Right atrium auricular region (tissue), 2 donors: ENCODE data around the gene MLC1. TPM values are rescaled to one million over a fixed set of nuclear protein-coding genes. Genes with fewer than 3 reads are reported as not detected.

Experiments used
- DNase-seq: peaks from one replicate; pipeline ENCODE4 v3.0.0-alpha.2; 2019; ENCODE audit warnings: low spot score
- H3K27ac ChIP-seq, 2 donors: fragments of 200-600 bp; sonication (generic); 1 replicate in 1 of 2; 2 replicates in 1 of 2; pipeline ENCODE4 v1.5.1; 2016 to 2019
- H3K27me3 ChIP-seq, 2 donors: fragments of 200-600 bp; sonication (generic); one replicate each; pipeline versions ENCODE4 v1.5.1 to v1.6.0; 2017 to 2019
- H3K36me3 ChIP-seq: fragments of 200-600 bp; sonication (generic); one replicate; pipeline ENCODE4 v1.5.1; 2016
- H3K4me1 ChIP-seq, 2 donors: fragments of 200-600 bp; sonication (generic); one replicate each; pipeline versions ENCODE4 v1.5.1 to v1.6.0; 2017 to 2019
- H3K4me3 ChIP-seq, 2 donors: fragments of 200-600 bp; sonication (generic); 1 replicate in 1 of 2; 2 replicates in 1 of 2; pipeline ENCODE4 v1.5.1; 2017 to 2019; ENCODE audit warnings: mild to moderate bottlenecking in 1 of 2, moderate library complexity in 1 of 2
- H3K9me3 ChIP-seq, 2 donors: fragments of 200-600 bp; sonication (generic); one replicate each; pipeline ENCODE4 v1.5.1; 2019
- total RNA-seq, 2 donors: library from RNA; depleted of rRNA; stranded (reverse); fragments of >200 nt; gene quantifications; one replicate each; pipeline ENCODE4 v1.1.0, GENCODE V29; 2016
- TF ChIP-seq, protein P1 (sequence below), 2 donors: fragments of 200-600 bp; sonication (generic); IDR thresholded peaks; one replicate each; pipeline ENCODE4 v1.5.1; 2019; ENCODE audit warnings: antibody characterized with exemption in 2 of 2

Gene MLC1
- total RNA-seq, 2 donors from 2014 or later: 0.71 TPM; not detected in 1

DNA sequence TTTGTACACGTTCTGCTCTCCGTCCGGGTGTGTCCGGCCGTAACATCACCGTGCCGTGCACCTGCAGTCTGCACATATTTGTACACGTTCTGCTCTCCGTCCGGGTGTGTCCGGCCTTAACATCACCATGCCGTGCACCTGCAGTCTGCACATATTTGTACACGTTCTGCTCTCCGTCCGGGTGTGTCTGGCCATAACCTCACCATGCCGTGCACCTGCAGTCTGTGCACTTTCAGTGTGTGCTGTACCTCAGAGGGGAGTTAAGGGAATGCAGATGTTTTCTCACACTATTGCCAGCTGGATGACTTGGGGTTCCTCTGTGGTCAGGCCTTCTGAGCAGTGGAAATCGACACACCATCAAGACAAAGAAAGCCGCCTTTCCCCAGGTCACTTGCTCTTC is 31.4 kb downstream of the MLC1 start:
- no peaks in the 10 kb centered on the region for H3K36me3 ChIP-seq
- peaks cover 0 to 6% of the 10 kb centered on the region in 2 donors for H3K4me1 ChIP-seq
- H3K9me3 ChIP-seq: peaks cover 0 to 11% of the 10 kb centered on the region in 2 donors
- no peak for DNase-seq
- no peak overlapping the region for H3K27ac ChIP-seq
- H3K4me3 ChIP-seq: no peak overlapping the region
- TF ChIP-seq, protein P1, sequence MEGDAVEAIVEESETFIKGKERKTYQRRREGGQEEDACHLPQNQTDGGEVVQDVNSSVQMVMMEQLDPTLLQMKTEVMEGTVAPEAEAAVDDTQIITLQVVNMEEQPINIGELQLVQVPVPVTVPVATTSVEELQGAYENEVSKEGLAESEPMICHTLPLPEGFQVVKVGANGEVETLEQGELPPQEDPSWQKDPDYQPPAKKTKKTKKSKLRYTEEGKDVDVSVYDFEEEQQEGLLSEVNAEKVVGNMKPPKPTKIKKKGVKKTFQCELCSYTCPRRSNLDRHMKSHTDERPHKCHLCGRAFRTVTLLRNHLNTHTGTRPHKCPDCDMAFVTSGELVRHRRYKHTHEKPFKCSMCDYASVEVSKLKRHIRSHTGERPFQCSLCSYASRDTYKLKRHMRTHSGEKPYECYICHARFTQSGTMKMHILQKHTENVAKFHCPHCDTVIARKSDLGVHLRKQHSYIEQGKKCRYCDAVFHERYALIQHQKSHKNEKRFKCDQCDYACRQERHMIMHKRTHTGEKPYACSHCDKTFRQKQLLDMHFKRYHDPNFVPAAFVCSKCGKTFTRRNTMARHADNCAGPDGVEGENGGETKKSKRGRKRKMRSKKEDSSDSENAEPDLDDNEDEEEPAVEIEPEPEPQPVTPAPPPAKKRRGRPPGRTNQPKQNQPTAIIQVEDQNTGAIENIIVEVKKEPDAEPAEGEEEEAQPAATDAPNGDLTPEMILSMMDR (IDR thresholded peaks at IDR 0.05): no peak
- peaks cover 5 to 6% of the 10 kb centered on the region in 2 donors for H3K27me3 ChIP-seq

DNA sequence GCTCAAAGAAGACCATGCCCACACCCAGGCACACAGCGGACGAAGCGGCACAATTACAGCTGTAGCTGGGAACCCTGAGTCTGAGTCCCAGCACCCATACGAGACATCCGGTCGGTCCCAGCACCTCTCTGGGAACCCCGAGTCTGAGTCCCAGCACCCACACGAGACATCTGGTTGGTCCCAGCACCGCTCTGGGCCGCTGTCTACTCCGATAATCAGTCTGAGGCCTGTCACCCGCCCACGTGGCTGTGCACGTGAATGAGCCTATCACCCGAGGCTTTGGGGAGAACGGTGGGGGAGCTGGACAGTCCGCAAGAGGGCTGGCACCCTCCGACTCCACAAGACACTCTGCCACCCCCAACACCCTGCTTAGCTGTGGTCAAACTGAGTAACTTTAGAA is 33.3 kb downstream of the MLC1 start:
- no peaks in the 10 kb centered on the region for H3K4me1 ChIP-seq
- peaks cover 0 to 11% of the 10 kb centered on the region in 2 donors for H3K9me3 ChIP-seq
- H3K4me3 ChIP-seq: no peak overlapping the region
- TF ChIP-seq, protein P1 (IDR thresholded peaks at IDR 0.05): no peak
- H3K36me3 ChIP-seq: no peaks in the 10 kb centered on the region
- no peak for DNase-seq
- no peaks in the 10 kb centered on the region for H3K27me3 ChIP-seq
- H3K27ac ChIP-seq: no peak overlapping the region

DNA sequence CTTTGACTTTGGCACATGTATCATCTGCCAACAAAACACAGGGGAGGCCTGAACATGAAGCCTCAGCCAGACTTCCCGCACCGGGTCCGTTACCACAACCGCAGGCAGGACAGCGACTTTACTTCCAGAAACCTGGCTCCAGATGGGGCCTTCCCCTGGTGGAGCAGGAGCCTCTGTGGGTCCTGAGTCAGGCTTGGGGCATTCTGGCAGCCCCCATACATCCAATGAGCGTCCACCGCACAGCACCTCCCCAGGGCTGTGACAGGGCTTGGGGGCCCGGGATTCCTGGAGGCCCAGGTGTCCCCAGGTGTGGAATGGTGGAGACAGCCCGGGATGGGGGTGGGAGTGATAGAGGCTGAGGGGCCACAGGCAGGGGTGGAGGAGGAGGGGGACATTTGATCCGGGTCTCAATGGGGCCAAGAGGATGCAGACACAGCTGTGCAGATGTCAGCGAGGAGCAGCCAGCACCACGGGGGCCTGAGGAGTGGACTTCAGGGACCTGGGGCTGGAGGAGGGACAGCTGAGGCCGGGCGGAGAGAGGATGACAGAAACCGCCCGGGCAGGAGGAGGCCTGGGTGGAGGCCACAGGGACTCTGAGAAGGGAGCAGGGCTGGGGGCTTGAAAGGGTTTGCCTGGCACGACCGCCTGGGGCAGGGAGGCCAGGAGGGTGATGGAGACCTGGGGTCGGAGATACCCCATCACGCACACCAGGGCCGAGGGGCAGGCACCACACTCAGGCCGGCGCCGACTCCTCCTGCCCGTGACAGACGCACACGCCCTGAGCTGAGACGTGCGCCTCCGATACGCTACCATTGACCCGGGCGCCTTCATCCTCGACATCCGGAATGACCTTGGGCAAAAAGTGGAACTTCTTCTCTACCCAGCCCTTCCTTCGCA is 35.7 kb downstream of the MLC1 start:
- H3K27ac ChIP-seq: no peak overlapping the region
- H3K27me3 ChIP-seq: no peaks in the 10 kb centered on the region
- no peak for DNase-seq
- H3K4me1 ChIP-seq: no peaks in the 10 kb centered on the region
- peaks cover 0 to 11% of the 10 kb centered on the region in 2 donors for H3K9me3 ChIP-seq
- H3K4me3 ChIP-seq: no peak overlapping the region
- H3K36me3 ChIP-seq: no peaks in the 10 kb centered on the region
- TF ChIP-seq, protein P1 (IDR thresholded peaks at IDR 0.05): no peak

DNA sequence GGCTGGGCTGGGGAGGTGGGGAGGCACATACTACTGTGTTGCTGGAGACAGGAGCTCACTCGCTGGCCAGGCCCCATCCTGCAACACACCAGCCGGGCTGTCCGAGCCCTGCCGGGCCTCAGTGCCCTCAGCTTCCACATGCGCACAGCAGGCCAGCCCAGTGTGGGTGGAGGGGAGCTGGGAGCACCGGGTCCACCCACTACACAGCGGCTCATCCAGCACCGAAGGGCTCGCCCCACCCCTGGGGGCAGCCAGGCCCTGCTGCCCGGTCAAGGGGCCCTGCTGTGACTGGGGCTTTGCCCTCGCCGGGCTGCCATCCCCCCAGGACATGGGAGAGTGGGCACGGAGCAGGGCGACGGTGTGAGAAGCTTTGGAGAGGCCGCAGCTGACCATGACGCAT is 36.4 kb downstream of the MLC1 start:
- Histone ChIP-seq H3K27ac (no peak overlapping the region), H3K36me3 (no peaks in the 10 kb centered on the region), H3K4me1 (no peaks in the 10 kb centered on the region), H3K27me3 (no peaks in the 10 kb centered on the region), H3K9me3 (peaks cover 0 to 11% of the 10 kb centered on the region in 2 donors), H3K4me3 (no peak overlapping the region)
- TF ChIP-seq, protein P1 (IDR thresholded peaks at IDR 0.05): no peak
- no peak for DNase-seq

DNA sequence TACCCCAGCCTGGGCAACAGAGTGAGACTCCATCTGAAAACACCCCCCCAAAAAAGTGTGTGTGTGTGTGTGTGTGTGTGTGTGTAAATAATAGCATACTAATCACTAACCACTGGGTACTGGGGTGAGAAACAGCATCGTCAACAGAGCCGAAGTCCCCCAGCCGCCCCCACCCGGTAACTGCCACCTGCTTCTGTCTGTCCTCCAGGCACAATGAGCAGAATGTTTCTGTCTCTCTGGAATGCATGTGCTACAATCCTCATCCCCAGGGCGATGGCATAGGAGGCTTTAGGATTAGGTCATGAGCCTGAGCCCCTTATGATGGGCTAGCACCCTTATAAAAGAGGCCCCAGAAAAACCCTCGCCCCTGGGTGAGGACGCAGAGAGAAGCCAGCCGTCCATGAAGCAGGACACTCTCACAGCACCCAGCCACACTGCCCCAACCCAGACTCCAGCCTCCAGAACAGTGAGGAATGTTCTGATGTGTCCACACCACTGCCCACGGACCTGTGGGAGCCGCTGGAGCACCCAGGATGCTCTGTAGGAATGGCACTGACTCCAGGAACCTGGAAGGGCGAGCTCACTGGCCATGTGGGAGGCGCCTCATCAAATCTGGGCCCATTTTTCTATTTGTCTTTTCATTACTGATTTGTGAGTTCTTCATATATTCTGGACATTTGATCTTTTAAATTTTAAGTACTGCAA is 37.0 kb downstream of the MLC1 start:
- Histone ChIP-seq H3K4me1 (no peaks in the 10 kb centered on the region), H3K9me3 (peaks cover 0 to 5% of the 10 kb centered on the region in 2 donors), H3K36me3 (no peaks in the 10 kb centered on the region), H3K4me3 (no peak overlapping the region), H3K27me3 (no peaks in the 10 kb centered on the region), H3K27ac (no peak overlapping the region)
- no peak for DNase-seq
- TF ChIP-seq, protein P1 (IDR thresholded peaks at IDR 0.05): no peak
